GM12873 (cell line): Measurements from ENCODE around the gene RPL6.

ENCODE experiments used
- CTCF ChIP-seq: IDR thresholded peaks from 2 replicates; pipeline ENCODE4 v1.5.1; 2012; ENCODE audit warnings: low read depth, mild to moderate bottlenecking, moderate library complexity, low read length, control low read depth; ENCODE audit not compliant: insufficient read depth; ENCODE audit errors: missing control alignments

RPL6 gene

GRCh38 chr12:112389228-112389627 is 20.2 kb downstream of the RPL6 start:
- TF ChIP-seq CTCF, result no peak

GRCh38 chr12:112386726-112387125 is 22.7 kb downstream of the RPL6 start:
- TF ChIP-seq CTCF, result no peak

DNA sequence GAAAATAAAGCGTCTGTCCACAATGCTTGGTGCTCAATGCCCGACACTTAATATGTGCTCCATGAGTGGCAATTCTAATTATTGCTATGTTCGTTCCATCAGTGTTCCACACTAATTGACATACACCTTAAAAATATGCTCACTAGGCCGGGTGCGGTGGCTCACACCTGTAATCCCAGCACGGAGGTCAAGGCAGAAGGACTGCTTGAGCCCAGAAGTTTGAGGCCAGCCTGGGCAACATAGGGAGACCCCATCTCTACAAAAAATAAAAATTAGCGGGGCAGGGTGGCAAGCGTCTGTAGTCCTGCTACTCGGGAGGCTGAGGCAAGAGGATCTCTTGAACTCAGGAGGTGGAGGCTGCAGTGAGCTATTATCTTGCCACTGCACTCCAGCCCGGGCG is 26.5 kb downstream of the RPL6 start:
- no peak for TF ChIP-seq CTCF

DNA sequence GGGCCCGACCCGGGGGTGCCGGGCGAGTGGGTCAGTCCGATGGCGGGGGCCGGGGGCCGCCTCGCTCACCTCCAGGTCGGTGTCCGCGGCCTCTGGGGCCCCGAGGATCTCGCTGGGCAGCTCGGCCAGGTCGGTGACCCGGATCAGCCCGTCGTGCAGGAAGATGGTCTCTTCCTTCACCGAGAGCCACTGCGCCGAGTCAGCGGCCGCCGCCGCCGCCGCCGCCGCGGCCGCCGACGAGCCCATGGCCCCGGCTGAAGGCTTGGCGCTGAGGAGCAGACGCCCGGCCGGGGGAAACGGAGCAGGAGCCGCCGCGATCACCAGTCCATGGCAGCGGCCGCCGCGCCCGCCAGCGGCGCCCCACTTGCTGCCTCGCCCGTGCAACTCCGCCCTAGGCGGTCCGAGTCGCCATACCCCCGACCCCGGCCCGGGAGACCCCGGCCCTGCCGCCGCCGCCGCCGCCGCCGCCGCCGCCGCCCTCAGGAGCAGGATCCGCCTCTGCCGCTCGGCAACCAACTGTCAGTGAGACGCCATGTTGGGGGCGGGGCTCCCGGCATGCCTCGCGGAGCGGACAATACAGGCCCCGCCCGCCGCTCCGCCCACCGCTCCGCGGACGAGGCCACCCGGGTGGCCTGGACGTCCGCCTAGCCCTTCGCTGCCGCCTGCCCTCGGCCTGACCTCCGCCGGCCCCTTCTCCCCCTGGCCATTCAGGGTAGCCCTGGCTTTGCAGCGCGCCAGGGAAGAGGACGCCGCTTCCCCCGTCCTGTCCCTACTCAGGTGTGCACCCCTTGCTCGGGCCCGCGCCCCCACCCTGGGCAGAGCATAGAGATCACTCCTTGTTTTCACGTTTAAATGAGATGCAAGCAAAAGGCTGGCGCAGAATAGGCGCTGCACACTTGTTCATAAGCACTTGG is 27.3 kb downstream of the RPL6 start, which contains the start of gene HECTD4:
TSS of gene HECTD4 (minus strand) at position 549 of the 914 bp plus-strand sequence. CDS start at position 246, 303 bp downstream.
- no peak for TF ChIP-seq CTCF

- TF ChIP-seq CTCF, result no peak
Observed at GRCh38 chr12:112381406-112381882, 28.0 kb downstream of the RPL6 start.

GRCh38 chr12:112380663-112381405 is 28.6 kb downstream of the RPL6 start:
- no peak for TF ChIP-seq CTCF

DNA sequence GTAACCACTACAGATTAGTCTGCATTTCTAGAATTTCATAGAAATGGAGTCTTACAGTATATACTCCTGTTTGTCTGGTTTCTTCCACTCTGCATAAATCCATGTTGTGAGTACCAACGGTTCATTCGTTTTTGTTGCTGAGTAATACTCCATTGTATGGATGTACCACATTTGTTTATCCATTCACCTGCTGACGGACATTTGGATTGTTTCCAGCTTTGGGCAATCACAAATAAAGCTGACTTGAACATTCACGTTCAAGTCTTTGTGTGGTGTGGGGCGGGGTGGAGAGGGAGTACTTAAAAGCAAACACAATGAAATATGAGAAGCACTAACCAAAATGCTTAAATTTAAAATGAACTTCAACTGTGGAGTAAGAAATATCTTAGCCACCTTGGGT is 34.3 kb downstream of the RPL6 start:
- no peak for TF ChIP-seq CTCF
